Natural killer cell treated with Interleukin-12 subunit alpha and Interleukin-12 subunit beta and Interleukin-15 and Interleukin-18, amount 100 ng/mL, for 72 hours (primary cell): ENCODE results near the gene PMEPA1. TPM values are rescaled to one million over a fixed set of nuclear protein-coding genes. Genes with fewer than 3 reads are reported as not detected.

Source experiments
- ATAC-seq, 2 donors: fragments of 150-1000 bp; cut with Tn5 transposase in 1 of 2; sonication (Bioruptor Pico), chemical (Tn5 transposase) in 1 of 2; 2 replicates each; pipeline ENCODE4 v1.10.0; 2021
- DNase-seq: peaks from one replicate; pipeline ENCODE4 v3.0.0; 2022; ENCODE audit warnings: low spot score
- H3K27ac Mint-ChIP-seq, 2 donors: 1 replicate in 1 of 2; 2 replicates in 1 of 2; pipeline ENCODE4 v1.8.0; 2022; ENCODE audit warnings: mixed read lengths in 2 of 2, mild to moderate bottlenecking in 1 of 2, moderate library complexity in 1 of 2
- H3K27me3 Mint-ChIP-seq, 2 donors: 1 replicate in 1 of 2; 2 replicates in 1 of 2; pipeline ENCODE4 v1.8.0; 2022; ENCODE audit warnings: mixed read lengths in 2 of 2
- H3K36me3 Mint-ChIP-seq: one replicate; pipeline ENCODE4 v1.8.0; 2022; ENCODE audit warnings: mixed read lengths
- H3K4me1 Mint-ChIP-seq, 2 donors: 1 replicate in 1 of 2; 2 replicates in 1 of 2; pipeline ENCODE4 v1.8.0; 2022; ENCODE audit warnings: low read depth in 2 of 2, mixed read lengths in 2 of 2, mild to moderate bottlenecking in 1 of 2
- H3K4me3 Mint-ChIP-seq: one replicate; pipeline ENCODE4 v1.8.0; 2022; ENCODE audit warnings: mixed read lengths
- H3K9me3 Mint-ChIP-seq: 2 replicates; pipeline ENCODE4 v1.8.0; 2022; ENCODE audit warnings: mixed read lengths
- total RNA-seq, 2 donors: library from RNA; stranded (reverse); gene quantifications; one replicate each; pipeline ENCODE4 v1.2.3, GENCODE V29; 2022

Gene PMEPA1
- total RNA-seq, 2 donors from 2014 or later = 0.08 TPM; not detected in 1

DNA sequence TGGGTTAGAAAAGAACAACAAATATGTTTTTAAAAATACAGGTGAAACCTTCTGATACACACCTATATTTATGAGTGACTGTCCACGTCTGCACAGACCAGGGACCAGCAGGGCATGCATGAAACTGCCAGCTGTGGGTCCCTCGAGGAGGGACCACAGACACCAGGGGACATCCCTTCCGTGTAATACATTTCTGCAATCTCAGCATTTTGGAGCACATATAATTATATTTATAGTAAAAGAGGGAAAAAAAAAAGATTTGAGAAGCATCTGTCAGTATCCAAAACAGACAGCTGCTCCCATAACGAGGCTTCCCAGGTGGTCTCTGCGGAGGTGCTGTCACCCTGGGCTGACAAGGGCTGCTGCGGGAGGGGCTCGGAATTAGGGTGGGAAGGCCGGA, 40.2 kb downstream of the PMEPA1 start:
- DNase-seq (no peak), ATAC-seq (no peak)
- Mint-ChIP-seq H3K4me1 (no peaks in the 10 kb centered on the region), H3K27ac (no peak overlapping the region), H3K27me3 (no peaks in the 10 kb centered on the region), H3K9me3 (no peaks in the 10 kb centered on the region), H3K36me3 (no peaks in the 10 kb centered on the region), H3K4me3 (no peak overlapping the region)

DNA sequence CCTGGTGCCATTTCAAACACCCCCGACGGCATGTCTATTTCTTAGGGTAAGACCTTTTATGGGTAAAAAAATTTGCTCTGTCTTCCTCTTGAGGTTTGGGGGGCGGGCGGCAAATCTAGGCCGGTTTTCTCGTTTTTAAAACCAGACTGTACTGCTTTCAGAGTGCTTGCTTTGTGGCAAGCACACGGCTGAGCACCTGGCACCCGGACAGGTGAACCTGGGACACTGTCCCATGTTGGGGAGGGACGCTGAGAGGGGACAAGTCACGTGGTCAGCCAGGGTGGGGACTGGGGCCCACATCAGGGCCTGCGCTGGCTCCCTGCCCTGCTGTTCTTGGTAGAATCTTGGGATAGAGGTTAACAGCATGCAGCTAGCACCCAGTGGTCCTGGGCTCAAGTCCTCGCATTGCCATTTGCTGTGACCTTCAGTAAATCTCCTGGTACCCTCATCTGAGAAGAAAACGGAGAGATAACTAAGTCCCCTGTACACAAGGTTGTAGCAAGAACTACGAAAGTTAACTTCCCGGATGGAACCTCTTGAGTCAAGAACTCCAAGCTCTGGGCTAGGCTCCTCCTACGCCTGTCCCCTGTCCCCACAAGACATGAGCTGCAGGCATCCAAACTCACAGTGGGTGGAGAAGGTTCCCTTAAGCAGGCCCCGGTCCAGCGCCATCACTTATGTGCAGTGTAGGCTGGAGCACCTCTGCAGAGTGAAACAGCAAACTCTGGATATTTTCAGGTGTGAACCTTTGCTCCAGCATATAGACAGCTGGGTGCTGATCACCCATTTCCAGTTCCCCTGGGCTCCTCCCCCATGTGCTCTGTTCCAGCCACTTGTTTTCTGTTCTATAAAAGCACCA, 41.7 kb downstream of the PMEPA1 start:
- Mint-ChIP-seq H3K36me3 (no peaks in the 10 kb centered on the region), H3K27ac (no peak overlapping the region), H3K9me3 (no peaks in the 10 kb centered on the region), H3K4me1 (no peaks in the 10 kb centered on the region), H3K27me3 (no peaks in the 10 kb centered on the region), H3K4me3 (no peak overlapping the region)
- DNase-seq = no peak
- no peak for ATAC-seq

DNA sequence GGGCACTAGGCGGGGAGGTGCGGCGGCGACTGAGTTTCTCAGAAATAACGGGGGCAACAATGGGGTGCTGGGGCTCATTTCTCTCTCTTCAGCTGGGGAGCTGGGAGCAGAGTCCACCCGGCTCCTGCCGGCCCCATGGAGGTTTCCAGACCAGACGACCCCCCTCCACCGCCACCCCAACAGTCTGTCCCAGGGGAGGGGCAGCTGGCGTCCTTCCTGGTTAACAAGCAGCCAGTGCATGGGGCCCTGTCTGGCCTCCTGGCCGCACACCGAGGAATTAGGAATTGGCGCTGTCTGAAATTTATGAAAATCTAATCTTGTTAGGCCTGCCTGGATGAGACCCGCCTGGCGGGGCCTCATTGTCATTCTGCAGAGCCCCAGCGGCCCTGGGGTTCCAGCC, 42.4 kb downstream of the PMEPA1 start:
- no peaks in the 10 kb centered on the region for H3K4me1 Mint-ChIP-seq
- H3K4me3 Mint-ChIP-seq = no peak overlapping the region
- ATAC-seq (no peak), DNase-seq (no peak)
- H3K9me3 Mint-ChIP-seq = no peaks in the 10 kb centered on the region
- H3K36me3 Mint-ChIP-seq = no peaks in the 10 kb centered on the region
- H3K27me3 Mint-ChIP-seq = no peaks in the 10 kb centered on the region
- H3K27ac Mint-ChIP-seq = no peak overlapping the region

DNA sequence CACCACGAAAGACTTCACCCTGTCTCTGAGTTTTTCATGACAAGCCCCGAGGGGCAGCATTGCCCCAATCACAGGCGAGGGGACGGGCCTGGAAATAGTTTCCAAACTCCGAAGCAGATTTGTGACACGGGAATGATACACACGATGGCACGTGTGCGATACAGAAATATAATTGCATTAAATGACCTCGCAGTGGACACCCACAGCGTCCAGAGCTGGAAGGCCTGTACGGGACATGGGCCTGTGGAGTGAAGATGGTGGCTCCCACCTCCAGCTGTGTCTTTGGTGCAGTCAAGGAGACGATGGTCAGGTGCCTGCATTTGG, 43.0 kb downstream of the PMEPA1 start:
- Mint-ChIP-seq H3K4me1 (no peaks in the 10 kb centered on the region), H3K9me3 (no peaks in the 10 kb centered on the region), H3K27ac (no peak overlapping the region), H3K36me3 (no peaks in the 10 kb centered on the region), H3K27me3 (no peaks in the 10 kb centered on the region), H3K4me3 (no peak overlapping the region)
- ATAC-seq = no peak
- no peak for DNase-seq

DNA sequence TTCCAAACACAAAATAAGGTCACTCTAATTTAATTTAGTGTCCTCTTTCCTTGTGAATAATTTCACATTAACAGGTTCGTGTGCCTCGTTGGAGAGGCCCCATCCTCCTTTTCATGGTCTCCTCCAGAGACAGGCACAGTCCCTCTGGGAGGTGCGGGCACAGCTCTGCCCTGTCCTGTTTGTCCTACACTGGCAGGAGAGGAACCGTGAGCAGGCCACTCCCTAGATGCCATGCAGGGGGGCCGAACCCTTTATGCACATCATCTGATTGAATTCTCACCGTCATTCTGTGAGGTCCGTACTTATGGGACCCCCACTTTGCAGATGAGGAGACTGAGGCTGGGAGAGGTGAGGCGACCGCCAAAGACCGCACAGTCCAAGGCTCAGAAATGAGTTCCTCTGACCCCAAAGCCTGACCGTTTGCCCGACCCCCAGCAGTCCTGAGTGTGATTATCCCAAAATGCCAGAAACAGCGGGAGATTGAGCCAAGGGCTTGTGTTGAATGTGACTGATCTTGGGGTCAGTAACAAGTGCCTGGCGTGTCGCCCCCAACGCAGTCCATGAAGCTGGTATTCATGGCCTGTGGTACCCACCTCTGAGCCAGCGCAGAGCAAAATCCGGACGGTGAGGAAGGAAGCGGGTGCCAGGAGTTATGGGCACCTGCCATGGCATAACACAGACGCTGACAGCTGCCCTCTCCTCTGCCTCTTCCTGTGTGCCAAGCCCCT, 43.5 kb downstream of the PMEPA1 start:
- H3K27ac Mint-ChIP-seq = no peak overlapping the region
- H3K27me3 Mint-ChIP-seq = no peaks in the 10 kb centered on the region
- H3K4me1 Mint-ChIP-seq = no peaks in the 10 kb centered on the region
- H3K36me3 Mint-ChIP-seq = no peaks in the 10 kb centered on the region
- H3K4me3 Mint-ChIP-seq = no peak overlapping the region
- no peak for DNase-seq
- ATAC-seq = no peak
- no peaks in the 10 kb centered on the region for H3K9me3 Mint-ChIP-seq

DNA sequence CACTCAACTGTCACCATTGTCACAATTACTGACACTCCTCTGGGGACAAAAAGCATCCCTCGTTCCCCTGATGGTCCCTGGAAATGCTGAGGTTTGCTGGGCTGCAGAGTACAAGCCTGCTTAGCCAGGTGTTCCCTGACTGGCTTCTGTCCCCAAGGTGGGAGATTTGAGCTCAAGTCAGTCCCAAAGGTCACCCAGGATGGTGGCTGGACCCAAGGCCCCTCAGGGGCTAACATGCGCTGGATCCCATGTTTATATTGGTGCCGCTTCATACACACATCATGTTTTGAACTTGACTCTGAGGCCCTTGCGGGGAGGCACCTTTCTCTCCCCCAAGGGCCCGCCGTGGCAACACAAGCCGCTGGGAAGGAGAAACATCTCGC, 44.2 kb downstream of the PMEPA1 start:
- Mint-ChIP-seq H3K27ac (no peak overlapping the region), H3K4me3 (no peak overlapping the region), H3K27me3 (peaks cover 0 to 5% of the 10 kb centered on the region in 2 donors), H3K4me1 (peaks cover 0 to 3% of the 10 kb centered on the region in 2 donors), H3K36me3 (no peaks in the 10 kb centered on the region), H3K9me3 (no peaks in the 10 kb centered on the region)
- DNase-seq (peak; percentile 12), ATAC-seq (no peak)

DNA sequence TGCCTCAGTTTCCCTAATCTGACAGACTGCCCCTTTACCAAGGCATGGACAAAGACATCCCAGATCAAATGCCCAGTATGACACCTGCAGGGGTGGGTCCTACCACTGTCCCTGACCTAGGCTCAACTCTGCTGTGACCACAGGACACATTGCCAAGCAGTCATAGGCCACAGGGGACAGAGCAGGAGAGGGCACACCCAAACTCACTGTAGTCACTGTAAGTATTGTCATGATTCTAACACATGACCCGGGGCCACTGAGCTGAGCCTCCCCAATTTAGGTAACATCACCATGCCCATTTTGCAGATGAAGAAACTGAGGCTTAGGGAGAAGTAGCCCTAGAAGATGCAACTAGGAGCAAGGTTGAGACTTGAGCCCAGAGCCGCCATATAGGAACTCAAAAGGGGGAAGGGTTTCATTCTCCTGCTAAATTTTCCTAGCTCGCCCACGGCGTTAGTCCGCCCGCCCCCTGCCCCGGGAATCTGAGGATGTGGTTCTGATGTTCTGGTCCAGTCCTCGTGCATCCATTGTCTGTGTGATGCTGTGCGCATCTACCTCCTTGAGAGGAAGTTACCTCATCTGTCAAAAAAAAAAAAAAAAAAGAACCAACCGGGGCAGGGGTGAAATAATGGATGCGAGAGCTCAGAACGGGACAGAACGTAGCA, 44.8 kb downstream of the PMEPA1 start:
- no peaks in the 10 kb centered on the region for H3K36me3 Mint-ChIP-seq
- ATAC-seq (no peak), DNase-seq (no peak)
- no peak overlapping the region for H3K27ac Mint-ChIP-seq
- no peak overlapping the region for H3K4me3 Mint-ChIP-seq
- peaks cover 0 to 7% of the 10 kb centered on the region in 2 donors for H3K4me1 Mint-ChIP-seq
- H3K27me3 Mint-ChIP-seq = peaks cover 0 to 10% of the 10 kb centered on the region in 2 donors
- H3K9me3 Mint-ChIP-seq = no peaks in the 10 kb centered on the region

DNA sequence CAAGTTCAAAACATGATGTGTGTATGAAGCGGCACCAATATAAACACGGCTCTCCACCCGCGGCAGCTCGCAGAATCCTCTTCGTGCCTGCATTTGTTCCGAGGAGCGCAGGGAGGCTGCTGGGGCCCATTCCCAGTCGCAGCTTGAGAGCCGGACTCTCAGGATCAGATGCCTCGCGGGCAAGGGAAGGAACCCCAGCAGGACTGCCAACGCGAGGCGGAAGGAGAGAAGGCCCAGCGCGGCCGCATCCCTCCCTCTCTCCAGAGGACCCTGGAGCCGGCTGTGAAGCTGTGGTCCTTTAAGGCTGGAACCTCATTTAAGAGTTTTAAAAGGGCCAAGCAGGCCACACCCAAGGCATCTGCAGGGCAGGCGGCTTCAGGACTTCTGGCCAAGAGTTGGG, 45.3 kb downstream of the PMEPA1 start:
- Mint-ChIP-seq H3K4me3 (no peak overlapping the region), H3K27me3 (peaks cover 0 to 10% of the 10 kb centered on the region in 2 donors), H3K4me1 (peaks cover 0 to 7% of the 10 kb centered on the region in 2 donors), H3K27ac (no peak overlapping the region), H3K36me3 (no peaks in the 10 kb centered on the region), H3K9me3 (no peaks in the 10 kb centered on the region)
- no peak for DNase-seq
- no peak for ATAC-seq

DNA sequence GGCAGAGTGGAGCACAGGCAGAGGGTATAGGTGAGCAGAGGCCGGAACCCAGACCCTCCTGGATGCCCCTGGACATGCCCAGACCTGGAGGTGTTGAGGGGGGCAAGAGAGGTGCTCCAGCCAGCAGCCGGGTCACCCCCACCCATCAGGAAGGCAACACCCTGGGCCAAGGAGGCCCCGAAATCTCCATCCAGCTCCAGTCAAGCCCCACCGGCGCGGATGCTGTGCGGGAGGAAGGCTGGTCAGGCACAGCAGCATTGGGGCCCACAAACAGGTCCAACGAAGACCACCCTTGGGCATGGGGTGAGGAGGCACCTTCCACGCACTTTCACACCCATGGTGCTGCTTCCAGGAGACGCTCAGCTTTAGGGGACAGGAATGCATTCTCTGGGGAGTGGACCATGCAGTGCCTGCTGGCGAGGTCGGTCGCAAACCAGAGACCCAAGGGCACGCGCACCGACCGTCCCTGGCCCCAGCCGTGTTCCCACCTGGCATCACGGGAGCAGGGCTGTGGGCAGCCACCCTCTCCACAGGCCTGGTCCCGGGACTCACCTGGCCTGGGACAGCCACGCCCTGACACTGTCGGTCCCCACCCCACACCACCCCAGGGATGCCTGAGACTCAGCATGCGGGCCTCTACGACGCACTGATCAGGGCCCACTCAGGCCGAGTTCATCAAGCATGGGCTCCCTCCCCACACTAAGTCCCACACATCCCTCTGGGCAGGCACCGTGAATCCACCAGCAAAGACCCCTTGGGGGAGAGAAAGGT, 45.9 kb downstream of the PMEPA1 start:
- H3K27ac Mint-ChIP-seq = no peak overlapping the region
- peaks cover 0 to 7% of the 10 kb centered on the region in 2 donors for H3K4me1 Mint-ChIP-seq
- H3K4me3 Mint-ChIP-seq = no peak overlapping the region
- ATAC-seq (peak in 1 of 2 donors; percentile 34), DNase-seq (no peak)
- H3K27me3 Mint-ChIP-seq = peaks cover 0 to 10% of the 10 kb centered on the region in 2 donors
- H3K9me3 Mint-ChIP-seq = no peaks in the 10 kb centered on the region
- no peaks in the 10 kb centered on the region for H3K36me3 Mint-ChIP-seq

DNA sequence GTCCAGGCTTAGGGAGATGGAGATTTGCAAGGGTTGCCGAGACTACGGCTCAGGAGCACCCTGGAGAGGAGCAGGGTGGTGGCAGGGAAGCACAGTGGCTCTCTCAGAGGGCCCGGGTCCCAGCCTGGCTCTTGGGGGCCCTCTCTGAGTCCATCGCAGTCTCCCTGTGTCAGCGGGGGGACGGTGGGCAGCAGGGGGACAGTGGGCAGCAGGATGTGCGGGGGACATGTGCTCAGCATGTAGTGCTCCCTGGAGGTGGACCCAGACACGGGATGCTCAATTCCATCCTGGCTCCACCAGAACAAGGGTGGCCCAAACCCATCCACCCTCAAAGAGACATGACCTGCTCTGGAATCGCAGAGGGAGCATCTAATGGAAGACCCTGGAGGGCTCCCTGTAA, 46.6 kb downstream of the PMEPA1 start:
- Mint-ChIP-seq H3K36me3 (no peaks in the 10 kb centered on the region), H3K9me3 (no peaks in the 10 kb centered on the region), H3K4me1 (peaks cover 0 to 9% of the 10 kb centered on the region in 2 donors), H3K27ac (no peak overlapping the region), H3K27me3 (peaks cover 0 to 10% of the 10 kb centered on the region in 2 donors), H3K4me3 (no peak overlapping the region)
- ATAC-seq (no peak), DNase-seq (no peak)

DNA sequence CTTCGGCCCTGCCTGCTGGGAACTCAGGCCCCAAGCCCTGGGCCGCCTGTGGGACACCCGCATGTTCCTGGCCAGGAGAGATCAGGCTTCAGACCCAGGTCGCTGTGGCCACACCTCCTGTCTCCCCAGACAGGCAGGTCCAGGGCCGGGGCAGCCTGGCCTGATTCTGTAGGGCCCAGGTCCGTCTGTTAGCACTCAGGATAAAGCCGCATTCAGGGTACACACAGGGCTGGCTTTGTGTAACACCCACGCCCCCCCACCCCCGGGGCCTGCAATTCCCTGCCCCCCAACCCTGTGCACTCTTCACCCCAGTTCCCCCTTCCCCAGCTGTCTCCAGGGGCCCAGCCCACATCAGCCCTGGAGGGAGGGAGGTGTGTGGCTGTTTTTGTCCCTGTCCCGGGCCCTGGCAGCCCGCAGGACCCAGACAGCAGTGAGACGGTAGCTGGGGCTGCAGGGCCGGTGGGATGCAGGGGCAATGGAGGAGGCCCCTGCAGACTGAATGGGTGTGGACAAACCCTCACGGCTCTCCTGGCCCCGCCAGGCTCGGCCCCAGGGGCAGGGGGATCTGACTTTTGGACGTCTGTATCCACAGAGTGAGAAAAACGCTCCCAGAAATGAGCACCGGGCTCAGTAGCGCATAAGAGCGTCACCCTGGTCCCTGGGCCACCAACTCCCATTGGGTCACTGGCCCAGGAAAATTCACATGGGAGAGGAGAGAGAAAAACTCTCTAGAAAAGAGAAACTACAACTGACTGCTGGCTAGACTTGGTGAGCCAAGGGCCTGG, 47.2 kb downstream of the PMEPA1 start:
- ATAC-seq (no peak), DNase-seq (no peak)
- Mint-ChIP-seq H3K9me3 (no peaks in the 10 kb centered on the region), H3K27me3 (peaks cover 0 to 10% of the 10 kb centered on the region in 2 donors), H3K27ac (no peak overlapping the region), H3K4me1 (peaks cover 4 to 14% of the 10 kb centered on the region in 2 donors), H3K4me3 (no peak overlapping the region), H3K36me3 (no peaks in the 10 kb centered on the region)

DNA sequence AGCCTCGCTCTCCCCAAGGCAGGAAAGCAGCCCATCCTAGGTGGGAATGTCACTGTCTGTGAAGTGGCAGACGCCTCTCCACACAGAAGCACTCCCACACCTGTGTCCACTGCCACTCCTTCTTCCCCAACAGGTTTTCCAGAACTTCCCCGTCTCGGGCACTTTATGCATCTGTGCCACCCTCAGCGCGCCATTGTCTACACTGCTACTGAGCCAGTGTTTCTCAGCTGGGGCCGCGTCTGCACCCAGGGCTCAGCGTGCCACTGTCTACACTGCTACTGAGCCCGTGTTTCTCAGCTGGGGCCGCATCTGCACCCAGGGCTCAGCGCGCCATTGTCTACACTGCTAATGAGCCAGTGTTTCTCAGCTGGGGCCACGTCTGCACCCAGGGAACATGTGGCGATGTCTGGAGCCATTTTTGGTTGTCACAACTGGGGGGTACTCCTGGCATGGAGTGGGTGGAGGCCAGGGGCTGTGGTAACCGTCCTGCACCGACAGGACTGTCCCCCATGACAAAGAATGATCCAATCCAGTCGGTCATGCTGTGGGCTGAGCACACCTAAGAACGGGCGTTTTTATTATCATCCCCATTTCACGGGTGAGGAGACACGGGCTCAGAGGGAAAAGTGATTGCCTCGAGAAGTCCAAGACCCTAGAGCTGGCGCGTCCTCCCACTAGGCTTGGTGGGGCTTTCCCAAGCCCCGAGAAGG, 47.9 kb downstream of the PMEPA1 start:
- peaks cover 0 to 10% of the 10 kb centered on the region in 2 donors for H3K27me3 Mint-ChIP-seq
- H3K27ac Mint-ChIP-seq = no peak overlapping the region
- ATAC-seq (no peak), DNase-seq (no peak)
- H3K36me3 Mint-ChIP-seq = no peaks in the 10 kb centered on the region
- H3K4me3 Mint-ChIP-seq = no peak overlapping the region
- no peaks in the 10 kb centered on the region for H3K9me3 Mint-ChIP-seq
- peaks cover 4 to 14% of the 10 kb centered on the region in 2 donors for H3K4me1 Mint-ChIP-seq
